Muscle of arm (tissue), 14 donors: ENCODE measurements around the gene KLHL33. TPM values are rescaled to one million over a fixed set of nuclear protein-coding genes. Genes with fewer than 3 reads are reported as not detected.

Experiments
- DNase-seq: peaks from one replicate; pipeline ENCODE4 v3.0.0-alpha.2; 2013
- long read RNA-seq, 11 donors: transcript quantifications; one replicate each; lab custom pipeline, GENCODE V29; 2026
- polyA plus RNA-seq, 12 donors: library from polyadenylated mRNA; unstranded; fragments of 120-200 nt; gene quantifications; one replicate each; pipeline ENCODE4 v1.2.1, GENCODE V29; 2013; ENCODE audit not compliant: insufficient read length in 12 of 12

Gene KLHL33, protein sequence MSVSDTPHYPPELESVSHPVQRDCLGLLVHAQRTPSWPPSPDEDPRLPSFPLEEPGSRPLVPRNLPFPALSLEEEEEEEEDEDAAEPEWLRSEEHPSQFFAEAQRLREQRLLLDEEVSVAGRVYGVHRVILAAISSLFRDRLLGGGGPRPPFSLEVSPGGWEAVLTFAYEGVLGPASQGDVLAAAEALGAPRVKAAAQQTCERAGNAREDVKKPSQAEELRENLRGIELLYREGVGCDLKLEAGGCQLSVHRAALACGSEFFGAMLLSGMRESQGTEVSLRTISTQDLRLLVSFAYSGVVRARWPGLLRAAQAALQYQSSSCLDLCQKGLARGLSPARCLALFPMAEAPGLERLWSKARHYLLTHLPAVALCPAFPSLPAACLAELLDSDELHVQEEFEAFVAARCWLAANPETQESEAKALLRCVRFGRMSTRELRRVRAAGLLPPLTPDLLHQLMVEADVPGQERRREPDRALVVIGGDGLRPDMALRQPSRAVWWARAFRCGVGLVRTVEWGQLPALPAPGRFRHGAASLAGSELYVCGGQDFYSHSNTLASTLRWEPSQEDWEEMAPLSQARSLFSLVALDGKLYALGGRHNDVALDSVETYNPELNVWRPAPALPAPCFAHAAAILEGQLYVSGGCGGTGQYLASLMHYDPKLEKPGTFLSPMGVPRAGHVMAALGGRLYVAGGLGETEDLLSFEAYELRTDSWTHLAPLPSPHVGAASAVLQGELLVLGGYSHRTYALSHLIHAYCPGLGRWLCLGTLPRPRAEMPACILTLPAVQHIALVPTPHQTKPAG
- polyA plus RNA-seq: 1 to 10 TPM in 8 of 12 donors, under 1 TPM in 3, not detected in 1; 0.67 to 3.1 (median 1.6) TPM
- long read RNA-seq, donor 1: 0 reads
- long read RNA-seq, donor 2, full-length matches to known transcripts: 1 of 1 reads
- long read RNA-seq, donor 2, partial matches to known transcripts: 0 of 1 reads
- long read RNA-seq, donor 2, other reads (novel, unspliced or antisense): 0 of 1 reads
- long read RNA-seq, donor 3: 0 reads
- long read RNA-seq, donor 4: 0 reads
- long read RNA-seq, donor 5: 0 reads
- long read RNA-seq, donor 6: 0 reads
- long read RNA-seq, donor 7: 0 reads
- long read RNA-seq, donor 8: 0 reads
- long read RNA-seq, donor 9: 0 reads
- long read RNA-seq, donor 10: 0 reads
- long read RNA-seq, donor 11: 0 reads

DNA sequence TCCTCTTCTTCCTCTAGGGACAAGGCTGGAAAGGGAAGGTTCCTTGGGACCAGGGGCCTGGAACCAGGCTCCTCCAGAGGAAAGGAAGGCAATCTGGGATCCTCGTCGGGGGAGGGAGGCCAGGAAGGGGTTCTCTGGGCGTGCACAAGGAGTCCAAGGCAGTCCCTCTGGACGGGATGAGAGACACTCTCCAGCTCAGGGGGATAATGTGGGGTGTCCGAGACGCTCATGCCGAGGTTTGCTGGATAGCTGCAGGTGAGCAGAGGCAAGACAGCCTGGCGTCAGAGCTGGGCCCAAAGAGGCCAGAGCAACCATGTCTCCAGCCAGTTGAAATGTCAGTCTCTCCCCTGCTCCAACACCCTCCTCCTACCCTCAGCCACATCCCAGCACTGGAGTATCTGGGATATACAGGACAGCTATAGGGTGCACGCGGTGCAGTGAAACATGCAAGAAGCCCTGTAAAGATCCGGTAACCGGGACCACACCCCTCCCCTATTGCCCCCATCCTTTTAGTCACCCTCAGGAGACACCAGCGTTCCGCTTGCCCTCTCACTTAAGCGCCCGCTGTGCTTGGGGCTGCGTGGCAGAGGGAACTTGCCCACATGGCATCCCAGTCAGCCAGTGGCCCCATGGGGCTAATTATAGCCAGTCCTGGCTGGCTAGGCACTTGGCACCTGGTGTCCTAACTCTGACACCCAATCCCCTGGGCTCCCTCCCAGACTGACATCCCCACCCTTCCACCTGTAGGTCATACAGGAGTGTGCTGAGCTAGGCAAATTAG, at the start of gene KLHL33:
TSS of gene KLHL33 (minus strand) at position 585 of the 781 bp plus-strand sequence. CDS start at position 230, 355 bp downstream.
- no peak for DNase-seq

DNA sequence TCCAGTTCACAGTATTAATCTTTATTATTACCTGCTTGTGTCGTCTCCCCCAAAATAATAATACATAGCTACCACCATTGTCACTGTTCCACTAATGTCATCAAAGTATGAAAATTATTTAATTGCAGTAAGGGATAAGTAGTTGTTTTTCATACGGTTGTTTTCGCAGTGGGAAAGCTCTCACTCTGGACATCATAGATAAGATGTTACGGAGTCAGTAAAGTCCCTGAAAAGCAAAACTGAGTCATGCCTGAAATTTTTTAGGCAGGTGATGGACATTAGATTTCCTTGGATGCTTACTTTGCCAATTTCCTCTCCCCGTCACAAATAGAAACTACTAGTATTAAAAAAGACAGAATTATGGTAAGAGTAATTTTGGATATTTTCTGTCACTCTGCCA, 46.4 kb upstream of the KLHL33 start:
- DNase-seq: no peak

DNA sequence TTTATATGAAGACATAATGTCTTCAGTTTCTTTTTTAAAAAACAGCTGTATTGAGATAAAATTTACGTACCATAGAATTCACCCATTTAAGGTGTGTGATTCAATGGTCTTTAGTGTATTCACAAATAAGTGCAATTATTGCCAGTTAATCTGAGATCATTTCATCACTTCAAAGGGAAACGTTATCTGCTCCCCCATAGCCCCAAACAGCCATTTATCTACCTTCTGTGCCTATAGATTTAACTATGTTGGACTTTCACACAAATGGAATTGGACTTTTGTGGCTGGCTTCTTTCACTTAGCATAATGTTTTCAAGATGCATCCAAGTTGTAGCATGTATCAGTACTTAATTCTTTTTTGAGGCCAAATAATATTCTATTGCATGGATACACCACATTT, 42.9 kb upstream of the KLHL33 start:
- DNase-seq: no peak

DNA sequence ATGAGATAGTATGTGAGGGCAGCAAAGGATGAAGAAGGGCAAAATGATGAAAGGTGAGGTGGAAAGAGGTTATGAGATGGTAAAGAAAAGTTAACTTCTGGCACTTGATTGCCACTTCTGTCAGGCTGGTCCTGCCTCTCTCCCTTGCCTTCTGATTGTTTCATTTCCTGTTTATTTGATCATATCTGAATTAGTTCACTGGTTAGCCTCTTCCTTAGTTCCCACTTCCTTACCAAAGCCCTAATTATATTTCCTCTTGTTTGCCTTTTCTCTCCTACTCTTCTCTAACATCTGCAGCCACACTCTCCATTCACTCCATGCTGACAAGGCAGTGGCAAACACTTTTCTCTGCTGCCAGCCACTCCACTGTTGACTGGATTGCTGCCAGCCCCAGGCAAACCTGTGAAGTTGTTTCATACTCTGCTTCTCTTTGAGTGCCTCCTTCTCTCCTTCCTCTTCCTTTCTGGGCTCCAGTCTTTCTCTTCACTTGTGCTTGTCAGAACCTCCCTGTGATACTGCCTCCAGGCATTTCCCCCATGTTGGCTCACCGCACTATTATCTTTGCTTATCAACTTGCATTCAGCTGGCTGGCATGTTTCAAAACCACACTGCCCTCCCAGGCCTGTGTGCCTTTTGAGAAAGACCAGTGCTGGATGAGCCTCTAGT, 41.4 kb upstream of the KLHL33 start:
- DNase-seq: no peak

DNA sequence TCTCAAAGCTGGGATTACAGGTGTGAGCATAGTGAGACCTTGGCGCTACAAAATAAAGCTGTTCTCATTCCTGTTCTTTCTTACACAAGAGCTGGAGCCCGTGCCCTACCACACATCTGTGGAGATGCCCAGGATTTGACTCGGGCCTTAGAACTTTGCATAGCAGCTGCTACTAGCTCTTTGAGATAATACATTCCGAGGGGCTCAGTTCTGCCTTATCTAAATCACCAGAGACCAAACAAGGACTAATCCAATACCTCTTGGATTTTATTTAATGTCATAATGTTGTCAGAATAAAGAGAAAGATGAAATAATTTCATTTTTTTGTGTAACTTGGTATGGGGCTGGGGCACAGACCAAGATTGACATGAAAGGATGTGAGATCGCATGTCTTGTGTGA, 40.8 kb upstream of the KLHL33 start:
- no peak for DNase-seq

DNA sequence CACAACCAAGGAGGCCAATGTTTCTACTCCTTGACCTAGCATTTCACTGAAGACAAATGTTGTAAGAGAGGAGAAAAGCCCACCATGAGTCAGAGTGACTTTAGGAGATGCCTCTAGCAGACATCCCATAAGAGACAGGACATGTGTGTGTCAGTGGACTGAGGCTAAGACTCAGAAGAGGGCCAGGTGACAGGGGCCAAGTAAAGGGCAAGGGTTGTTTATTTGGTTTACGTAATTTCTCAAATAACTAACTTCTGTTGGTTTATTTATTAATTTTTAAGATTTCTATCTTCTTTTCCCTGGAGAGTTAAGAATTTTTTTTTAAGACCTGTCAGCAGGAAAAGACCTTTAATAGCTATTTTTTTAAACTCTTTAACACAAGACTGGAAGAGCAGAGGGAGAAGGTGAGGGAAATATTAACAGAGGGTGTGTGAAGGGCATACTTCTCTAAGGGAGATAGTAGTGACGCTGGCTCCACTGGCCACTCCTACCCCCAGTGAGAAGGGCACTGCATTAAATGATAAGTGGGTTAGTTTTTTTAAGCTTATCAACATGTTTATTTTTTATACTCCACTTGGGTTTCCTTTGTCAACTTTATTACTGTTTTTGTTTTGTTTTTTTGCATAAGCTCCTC, 36.7 kb upstream of the KLHL33 start:
- no peak for DNase-seq

DNA sequence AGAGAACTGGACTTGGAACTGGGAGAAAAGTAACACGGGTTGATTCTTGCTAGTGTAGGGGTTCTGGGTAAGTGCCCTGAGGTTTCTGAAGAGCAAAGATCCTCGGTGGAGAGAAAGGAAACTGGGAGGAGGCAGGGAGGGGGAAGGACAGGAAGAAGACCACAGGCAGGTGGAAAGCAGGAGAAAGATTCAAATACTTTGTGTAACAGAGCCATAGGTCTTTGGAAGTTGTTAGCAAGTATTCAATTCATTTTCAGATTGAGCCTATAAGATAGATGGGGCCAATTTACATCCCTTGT, 34.6 kb upstream of the KLHL33 start:
- no peak for DNase-seq

DNA sequence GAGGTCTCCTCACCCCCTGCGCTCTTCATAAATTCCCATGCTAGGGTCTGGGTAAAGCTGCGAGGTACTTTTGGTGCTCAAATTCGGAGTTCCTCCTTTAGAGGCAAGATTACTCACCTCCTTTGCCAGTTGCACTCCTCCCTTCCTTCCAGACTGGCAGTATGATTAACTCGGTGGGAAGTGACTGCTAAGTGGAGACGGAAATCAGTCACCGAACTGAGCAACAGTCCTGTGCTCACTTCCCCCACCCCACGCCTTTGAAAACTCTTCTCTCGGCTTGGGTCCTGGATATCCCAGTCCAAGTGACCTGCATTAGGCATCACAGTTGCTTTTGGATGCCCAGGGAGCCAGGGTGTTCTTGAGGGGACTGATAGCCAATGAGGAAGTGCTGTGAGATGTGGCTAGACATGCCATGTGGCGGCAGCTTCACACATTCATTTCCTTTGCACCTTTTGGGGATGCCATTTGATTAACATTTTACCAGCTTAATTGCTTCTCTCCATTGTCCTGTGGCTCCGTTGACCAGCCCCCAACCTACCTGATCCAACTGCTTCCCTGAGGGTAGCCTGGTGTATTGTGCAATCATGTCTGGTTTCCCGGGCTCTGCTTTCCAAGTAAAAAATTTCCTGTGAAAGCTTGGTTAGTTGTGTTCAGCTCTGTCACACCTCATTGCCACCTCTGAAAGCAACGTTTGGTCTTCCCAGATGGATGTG, 34.1 kb upstream of the KLHL33 start:
- DNase-seq: no peak

DNA sequence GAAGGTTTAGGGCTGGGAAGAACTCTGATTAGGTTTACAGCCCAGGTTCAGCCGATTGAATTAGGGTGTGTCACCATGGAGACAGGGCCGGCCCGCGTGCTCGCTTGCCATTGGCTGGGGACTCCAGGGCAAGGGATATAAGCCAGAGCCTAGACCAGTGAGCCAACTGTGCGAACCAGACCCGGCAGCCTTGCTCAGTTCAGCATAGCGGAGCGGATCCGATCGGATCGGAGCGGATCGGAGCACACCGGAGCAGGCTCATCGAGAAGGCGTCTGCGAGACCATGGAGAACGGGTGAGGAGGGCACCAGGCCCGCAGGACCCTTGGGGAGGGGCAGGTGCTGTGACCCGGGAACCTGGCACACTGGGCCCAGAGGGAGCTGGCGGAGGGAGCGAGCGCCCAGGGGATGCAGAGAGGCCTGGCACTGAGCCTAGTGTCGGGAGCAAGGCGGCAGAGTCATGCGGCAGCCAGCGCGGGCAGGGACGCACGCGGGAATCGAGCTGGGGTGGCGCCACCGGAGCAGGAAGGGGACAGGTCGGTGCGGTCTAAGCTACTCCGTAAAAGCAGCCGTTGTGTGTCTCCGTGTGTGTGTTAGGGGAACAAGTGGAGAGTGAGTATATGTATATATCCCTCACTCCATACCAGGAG, 33.4 kb upstream of the KLHL33 start, which contains the start of gene PNP:
TSS of gene PNP (plus strand) at position 165 of the 648 bp plus-strand sequence. CDS start at position 284, 119 bp downstream.
- peak; percentile 66 for DNase-seq

DNA sequence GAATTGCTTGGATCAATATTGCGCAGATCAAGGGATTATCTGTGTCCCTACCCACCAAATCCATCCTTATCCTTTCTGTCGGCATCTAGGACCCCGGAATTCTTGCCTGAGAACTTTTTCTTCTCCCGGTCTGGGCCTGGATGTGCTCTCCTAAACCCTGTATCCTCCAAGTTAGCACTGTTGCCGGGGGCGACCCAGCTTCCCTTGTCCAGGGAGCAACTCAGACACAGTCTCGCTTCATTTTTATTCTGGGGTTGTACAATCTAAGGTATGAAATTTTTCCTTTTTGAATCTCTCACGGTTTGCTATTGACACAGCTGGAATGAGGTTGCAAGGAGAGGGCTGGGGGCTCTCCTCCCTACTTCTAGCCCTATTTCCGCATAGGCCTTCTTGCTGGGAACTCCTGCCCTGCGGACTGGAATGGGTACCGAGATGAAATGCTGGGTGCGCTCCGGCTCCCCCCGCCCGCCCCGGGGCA, 32.8 kb upstream of the KLHL33 start:
- no peak for DNase-seq

DNA sequence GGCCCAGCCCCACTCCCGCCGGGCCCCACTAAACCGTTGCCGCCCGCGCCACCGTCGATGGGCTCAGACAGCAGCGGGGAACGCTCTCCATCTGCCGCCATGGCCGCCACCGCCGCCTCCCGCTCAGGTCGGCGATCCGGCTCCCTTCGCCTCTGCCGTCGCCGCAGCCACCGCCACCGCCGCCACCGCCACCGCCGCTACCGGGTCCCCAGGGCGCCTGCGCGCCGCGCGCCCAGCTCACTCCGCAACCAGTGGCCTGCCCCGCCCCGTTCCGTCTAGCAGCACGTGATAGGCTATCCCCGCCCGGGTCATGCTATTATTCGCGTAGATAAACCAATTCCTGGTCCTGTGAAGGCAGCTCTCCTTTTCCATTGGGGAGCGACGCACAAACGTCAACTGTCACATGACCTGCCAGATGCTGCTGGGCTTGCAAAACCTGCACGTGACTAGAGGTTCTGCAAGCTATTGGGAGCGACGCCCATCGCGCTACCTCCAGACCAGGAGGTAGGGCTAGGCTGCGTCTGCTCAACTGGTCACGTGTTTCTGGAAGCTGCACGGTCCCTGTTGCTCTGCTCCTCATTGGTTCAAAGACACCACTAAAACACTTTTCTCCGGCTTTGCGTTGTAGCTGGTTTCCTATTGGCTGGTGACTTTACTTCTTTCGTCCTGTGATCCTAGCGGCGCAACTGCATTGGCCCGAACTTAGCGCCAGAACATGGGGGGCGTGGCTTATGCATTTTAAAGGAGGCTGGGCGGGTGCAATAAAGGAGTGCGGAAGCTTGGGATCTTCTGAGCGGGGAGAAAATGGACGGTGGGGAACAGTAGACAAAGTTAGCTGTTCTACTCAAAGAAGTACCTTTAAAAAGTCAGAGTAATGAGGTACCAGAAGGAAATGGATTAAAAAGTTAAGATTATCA, 25.5 kb upstream of the KLHL33 start, which contains the start of gene PIP4P1:
TSS of gene PIP4P1 (minus strand) at position 210 of the 917 bp plus-strand sequence. CDS start at position 101, 109 bp downstream.
- DNase-seq: peak; percentile 99

DNA sequence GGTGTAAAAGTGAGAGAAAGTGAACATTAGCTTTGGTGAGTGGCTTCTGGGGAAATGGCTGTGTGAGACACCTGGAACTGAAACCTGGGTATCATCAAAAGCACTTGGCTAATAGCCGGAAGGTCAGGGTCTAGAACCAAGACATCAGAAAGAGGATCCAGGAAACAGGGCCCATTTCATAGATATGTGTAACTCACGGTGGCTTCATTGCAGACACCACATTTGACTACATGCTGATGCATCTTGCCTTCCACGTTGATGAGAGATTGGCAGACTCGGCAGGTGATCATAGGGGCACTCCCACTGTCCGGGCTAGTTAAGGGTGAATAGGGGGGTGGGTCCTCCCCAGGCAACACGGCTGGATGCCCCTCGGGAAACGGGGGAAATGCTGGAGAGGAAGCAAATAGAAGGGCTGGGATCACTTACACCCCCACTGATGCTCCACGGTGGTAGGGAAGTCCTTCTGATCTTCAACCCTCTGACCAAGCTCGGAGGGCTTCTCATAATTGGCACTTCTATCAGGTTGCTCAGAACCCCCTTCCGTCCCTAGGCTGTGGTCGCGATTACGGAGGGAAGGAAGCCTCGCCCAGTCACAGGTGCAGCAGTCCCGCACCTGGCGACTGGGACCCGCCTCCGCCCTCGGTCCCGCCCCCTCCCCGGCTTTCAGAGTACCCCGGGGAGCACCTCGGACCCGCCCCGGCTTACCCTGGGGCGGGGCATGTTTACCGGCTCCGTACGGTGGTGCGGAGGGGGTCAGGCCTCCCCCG, 24.7 kb upstream of the KLHL33 start:
- DNase-seq: no peak

DNA sequence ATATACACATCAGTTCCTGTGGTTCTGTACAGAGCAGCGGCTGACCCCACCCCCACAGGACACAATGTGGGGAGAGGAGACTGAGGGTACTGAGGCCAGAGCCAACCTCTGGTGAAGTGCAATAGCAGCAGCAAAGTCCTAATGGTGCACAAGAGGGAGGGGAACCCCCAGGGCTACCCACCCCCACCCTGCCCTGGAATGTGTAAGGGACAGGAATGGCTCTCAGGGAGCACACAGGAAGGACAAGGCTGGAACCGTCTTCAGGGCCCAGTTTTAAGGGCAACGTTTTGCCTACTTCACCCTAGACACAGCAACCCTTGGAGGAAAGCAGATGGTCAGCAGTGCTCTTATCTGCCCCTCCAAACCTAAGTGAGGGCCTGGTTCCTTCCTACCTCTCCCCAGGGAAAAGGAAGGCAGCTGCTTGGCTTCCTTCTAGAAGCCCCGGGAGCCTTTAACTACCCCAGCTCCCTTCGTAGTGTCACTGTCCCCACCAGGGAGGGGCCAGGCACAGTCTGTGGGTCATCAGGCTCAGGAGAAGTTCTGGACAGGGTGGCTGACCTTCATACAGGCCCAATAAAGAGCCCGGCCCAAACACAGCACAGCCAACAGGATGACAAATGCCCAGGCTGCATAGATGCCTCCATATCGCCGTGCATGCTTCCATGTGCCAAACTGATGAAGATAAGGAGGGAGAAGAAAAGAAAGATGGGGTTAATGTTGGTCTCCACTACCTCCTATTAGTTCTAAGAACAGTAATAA, 22.2 kb upstream of the KLHL33 start:
- DNase-seq: no peak

DNA sequence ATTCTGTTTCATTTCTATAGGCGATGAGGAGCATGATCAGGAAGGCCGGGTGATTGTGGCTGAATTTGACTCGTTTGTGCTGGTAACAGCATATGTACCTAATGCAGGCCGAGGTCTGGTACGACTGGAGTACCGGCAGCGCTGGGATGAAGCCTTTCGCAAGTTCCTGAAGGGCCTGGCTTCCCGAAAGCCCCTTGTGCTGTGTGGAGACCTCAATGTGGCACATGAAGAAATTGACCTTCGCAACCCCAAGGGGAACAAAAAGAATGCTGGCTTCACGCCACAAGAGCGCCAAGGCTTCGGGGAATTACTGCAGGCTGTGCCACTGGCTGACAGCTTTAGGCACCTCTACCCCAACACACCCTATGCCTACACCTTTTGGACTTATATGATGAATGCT, 21.0 kb upstream of the KLHL33 start:
- DNase-seq: no peak

DNA sequence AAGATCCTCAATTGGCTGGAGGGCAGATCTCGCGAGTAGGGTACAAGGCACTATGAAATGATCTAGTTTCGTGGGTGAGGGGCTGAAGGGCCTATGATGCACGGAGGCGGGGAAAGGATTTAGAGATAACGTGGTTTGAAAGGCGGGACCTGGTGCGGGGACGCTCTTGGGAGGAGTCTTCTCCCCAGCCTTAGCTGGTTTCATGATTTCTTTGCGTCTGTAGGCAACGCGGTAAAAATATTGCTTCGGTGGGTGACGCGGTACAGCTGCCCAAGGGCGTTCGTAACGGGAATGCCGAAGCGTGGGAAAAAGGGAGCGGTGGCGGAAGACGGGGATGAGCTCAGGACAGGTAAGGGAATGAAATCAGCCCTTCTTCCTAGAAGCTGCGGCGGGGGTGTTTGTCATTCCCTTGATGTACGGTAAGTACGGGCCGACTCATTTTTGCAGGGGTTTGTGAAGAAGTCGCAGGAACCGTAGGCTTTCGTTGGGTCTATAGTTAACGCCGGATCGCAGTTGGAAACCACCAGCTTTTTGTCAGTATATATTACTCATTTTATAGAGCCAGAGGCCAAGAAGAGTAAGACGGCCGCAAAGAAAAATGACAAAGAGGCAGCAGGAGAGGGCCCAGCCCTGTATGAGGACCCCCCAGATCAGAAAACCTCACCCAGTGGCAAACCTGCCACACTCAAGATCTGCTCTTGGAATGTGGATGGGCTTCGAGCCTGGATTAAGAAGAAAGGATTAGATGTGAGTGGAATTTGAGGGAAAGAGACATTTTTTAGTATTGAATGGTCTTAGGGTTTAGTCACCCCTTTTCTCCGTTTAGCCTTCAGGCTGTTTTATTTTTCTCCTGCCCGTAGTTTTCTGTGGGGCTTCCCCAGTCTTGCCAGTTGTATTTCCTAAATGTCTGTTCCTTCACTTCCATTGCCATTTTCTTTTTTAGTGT, 19.7 kb upstream of the KLHL33 start:
- no peak for DNase-seq
